GM23338 (cell line): ENCODE results near the gene S1PR3.

Source experiments
- CREB1 ChIP-seq: fragments of 250-450 bp; sonication (Bioruptor Pico); IDR thresholded peaks from 2 replicates; pipeline ENCODE4 v1.5.0; 2020; ENCODE audit warnings: low read depth, mild to moderate bottlenecking, moderate library complexity
- EZH2 ChIP-seq: fragments of 200-600 bp; sonication (generic); IDR thresholded peaks from one replicate; pipeline ENCODE4 v1.8.0; 2017; ENCODE audit warnings: antibody characterized with exemption, mild to moderate bottlenecking, low read depth; ENCODE audit not compliant: unreplicated experiment
- EZH2phosphoT487 ChIP-seq: fragments of 200-600 bp; sonication (generic); IDR thresholded peaks from one replicate; pipeline ENCODE4 v1.8.1; 2018; ENCODE audit warnings: antibody characterized with exemption; ENCODE audit not compliant: unreplicated experiment
- JUNB ChIP-seq: IDR thresholded peaks from one replicate; pipeline ENCODE4 v1.6.1; 2016; ENCODE audit warnings: antibody characterized with exemption; ENCODE audit not compliant: unreplicated experiment
- NANOG ChIP-seq: IDR thresholded peaks from 2 replicates; pipeline ENCODE4 v1.6.1; 2016; ENCODE audit warnings: antibody characterized with exemption, borderline replicate concordance
- POLR2AphosphoS5 ChIP-seq: IDR thresholded peaks from 2 replicates; pipeline ENCODE4 v1.6.1; 2016; ENCODE audit warnings: antibody characterized with exemption, low read depth
- STAT1 ChIP-seq: IDR thresholded peaks from one replicate; pipeline ENCODE4 v1.6.1; 2016; ENCODE audit warnings: antibody characterized with exemption; ENCODE audit not compliant: unreplicated experiment
- ZNF114 ChIP-seq: fragments of 250-450 bp; sonication (Bioruptor Pico); IDR thresholded peaks from 2 replicates; pipeline ENCODE4 v1.5.0; 2020; ENCODE audit warnings: mild to moderate bottlenecking, moderate library complexity
- ZNF331 ChIP-seq: fragments of 250-450 bp; sonication (Bioruptor Pico); IDR thresholded peaks from 2 replicates; pipeline ENCODE4 v1.5.0; 2020; ENCODE audit warnings: low read depth, mild to moderate bottlenecking, moderate library complexity
- TF ChIP-seq, protein P1 (sequence below), 2 experiments: fragments of 200-600 bp in 1 of 2; sonication (generic) in 1 of 2; conservative IDR thresholded peaks; 2 replicates each; pipeline versions ENCODE4 v1.5.1 to v1.6.1; 2016 to 2017; ENCODE audit warnings: antibody characterized with exemption in 2 of 2, low read depth in 2 of 2, mild to moderate bottlenecking in 2 of 2, moderate library complexity in 1 of 2
- TF ChIP-seq, protein P2 (sequence below): IDR thresholded peaks from one replicate; pipeline ENCODE4 v1.6.1; 2018; ENCODE audit warnings: antibody characterized with exemption; ENCODE audit not compliant: unreplicated experiment
- TF ChIP-seq, protein P3 (sequence below): IDR thresholded peaks from 2 replicates; pipeline ENCODE4 v1.6.1; 2016; ENCODE audit warnings: antibody characterized with exemption
- TF ChIP-seq, protein P4 (sequence below): fragments of 250-450 bp; sonication (Bioruptor Pico); IDR thresholded peaks from 2 replicates; pipeline ENCODE4 v1.5.0; 2020; ENCODE audit warnings: mild to moderate bottlenecking, moderate library complexity

DNA sequence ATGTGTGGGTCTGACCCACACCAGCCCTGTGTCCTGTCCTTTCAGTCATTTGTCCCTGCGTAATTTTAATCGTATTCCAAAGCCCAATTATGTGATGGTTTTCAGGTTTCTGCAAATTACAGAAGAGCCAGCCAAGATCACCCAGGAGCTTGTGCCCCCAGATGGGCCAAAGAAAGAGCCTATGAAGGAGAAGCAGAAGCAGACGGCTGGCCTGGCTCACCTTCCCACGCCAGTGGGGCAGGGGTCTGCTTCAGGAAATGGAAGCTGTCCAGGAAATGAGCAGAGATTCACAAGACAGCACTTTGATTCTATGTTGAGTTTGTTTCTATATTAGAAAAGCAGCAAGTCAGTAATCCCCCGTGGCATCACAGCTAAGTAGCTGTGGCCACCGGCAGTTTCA lies 11.7 kb downstream of the S1PR3 start:
- TF ChIP-seq, protein P1, sequence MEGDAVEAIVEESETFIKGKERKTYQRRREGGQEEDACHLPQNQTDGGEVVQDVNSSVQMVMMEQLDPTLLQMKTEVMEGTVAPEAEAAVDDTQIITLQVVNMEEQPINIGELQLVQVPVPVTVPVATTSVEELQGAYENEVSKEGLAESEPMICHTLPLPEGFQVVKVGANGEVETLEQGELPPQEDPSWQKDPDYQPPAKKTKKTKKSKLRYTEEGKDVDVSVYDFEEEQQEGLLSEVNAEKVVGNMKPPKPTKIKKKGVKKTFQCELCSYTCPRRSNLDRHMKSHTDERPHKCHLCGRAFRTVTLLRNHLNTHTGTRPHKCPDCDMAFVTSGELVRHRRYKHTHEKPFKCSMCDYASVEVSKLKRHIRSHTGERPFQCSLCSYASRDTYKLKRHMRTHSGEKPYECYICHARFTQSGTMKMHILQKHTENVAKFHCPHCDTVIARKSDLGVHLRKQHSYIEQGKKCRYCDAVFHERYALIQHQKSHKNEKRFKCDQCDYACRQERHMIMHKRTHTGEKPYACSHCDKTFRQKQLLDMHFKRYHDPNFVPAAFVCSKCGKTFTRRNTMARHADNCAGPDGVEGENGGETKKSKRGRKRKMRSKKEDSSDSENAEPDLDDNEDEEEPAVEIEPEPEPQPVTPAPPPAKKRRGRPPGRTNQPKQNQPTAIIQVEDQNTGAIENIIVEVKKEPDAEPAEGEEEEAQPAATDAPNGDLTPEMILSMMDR (conservative IDR thresholded peaks at IDR 0.05; ENCODE audit: low read depth in 2 of 2): no peak
- TF ChIP-seq CREB1 (CRISPR knock-in tag): no peak
- no peak for TF ChIP-seq EZH2
- no peak for TF ChIP-seq POLR2AphosphoS5
- no peak for TF ChIP-seq JUNB
- TF ChIP-seq EZH2phosphoT487: no peak
- no peak for TF ChIP-seq NANOG
- TF ChIP-seq, protein P2, sequence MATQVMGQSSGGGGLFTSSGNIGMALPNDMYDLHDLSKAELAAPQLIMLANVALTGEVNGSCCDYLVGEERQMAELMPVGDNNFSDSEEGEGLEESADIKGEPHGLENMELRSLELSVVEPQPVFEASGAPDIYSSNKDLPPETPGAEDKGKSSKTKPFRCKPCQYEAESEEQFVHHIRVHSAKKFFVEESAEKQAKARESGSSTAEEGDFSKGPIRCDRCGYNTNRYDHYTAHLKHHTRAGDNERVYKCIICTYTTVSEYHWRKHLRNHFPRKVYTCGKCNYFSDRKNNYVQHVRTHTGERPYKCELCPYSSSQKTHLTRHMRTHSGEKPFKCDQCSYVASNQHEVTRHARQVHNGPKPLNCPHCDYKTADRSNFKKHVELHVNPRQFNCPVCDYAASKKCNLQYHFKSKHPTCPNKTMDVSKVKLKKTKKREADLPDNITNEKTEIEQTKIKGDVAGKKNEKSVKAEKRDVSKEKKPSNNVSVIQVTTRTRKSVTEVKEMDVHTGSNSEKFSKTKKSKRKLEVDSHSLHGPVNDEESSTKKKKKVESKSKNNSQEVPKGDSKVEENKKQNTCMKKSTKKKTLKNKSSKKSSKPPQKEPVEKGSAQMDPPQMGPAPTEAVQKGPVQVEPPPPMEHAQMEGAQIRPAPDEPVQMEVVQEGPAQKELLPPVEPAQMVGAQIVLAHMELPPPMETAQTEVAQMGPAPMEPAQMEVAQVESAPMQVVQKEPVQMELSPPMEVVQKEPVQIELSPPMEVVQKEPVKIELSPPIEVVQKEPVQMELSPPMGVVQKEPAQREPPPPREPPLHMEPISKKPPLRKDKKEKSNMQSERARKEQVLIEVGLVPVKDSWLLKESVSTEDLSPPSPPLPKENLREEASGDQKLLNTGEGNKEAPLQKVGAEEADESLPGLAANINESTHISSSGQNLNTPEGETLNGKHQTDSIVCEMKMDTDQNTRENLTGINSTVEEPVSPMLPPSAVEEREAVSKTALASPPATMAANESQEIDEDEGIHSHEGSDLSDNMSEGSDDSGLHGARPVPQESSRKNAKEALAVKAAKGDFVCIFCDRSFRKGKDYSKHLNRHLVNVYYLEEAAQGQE: no peak
- TF ChIP-seq STAT1: no peak
- TF ChIP-seq, protein P3, sequence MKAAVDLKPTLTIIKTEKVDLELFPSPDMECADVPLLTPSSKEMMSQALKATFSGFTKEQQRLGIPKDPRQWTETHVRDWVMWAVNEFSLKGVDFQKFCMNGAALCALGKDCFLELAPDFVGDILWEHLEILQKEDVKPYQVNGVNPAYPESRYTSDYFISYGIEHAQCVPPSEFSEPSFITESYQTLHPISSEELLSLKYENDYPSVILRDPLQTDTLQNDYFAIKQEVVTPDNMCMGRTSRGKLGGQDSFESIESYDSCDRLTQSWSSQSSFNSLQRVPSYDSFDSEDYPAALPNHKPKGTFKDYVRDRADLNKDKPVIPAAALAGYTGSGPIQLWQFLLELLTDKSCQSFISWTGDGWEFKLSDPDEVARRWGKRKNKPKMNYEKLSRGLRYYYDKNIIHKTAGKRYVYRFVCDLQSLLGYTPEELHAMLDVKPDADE: no peak
- no peak for TF ChIP-seq ZNF331 (CRISPR knock-in tag)
- TF ChIP-seq ZNF114 (CRISPR knock-in tag): no peak
- TF ChIP-seq, protein P4, sequence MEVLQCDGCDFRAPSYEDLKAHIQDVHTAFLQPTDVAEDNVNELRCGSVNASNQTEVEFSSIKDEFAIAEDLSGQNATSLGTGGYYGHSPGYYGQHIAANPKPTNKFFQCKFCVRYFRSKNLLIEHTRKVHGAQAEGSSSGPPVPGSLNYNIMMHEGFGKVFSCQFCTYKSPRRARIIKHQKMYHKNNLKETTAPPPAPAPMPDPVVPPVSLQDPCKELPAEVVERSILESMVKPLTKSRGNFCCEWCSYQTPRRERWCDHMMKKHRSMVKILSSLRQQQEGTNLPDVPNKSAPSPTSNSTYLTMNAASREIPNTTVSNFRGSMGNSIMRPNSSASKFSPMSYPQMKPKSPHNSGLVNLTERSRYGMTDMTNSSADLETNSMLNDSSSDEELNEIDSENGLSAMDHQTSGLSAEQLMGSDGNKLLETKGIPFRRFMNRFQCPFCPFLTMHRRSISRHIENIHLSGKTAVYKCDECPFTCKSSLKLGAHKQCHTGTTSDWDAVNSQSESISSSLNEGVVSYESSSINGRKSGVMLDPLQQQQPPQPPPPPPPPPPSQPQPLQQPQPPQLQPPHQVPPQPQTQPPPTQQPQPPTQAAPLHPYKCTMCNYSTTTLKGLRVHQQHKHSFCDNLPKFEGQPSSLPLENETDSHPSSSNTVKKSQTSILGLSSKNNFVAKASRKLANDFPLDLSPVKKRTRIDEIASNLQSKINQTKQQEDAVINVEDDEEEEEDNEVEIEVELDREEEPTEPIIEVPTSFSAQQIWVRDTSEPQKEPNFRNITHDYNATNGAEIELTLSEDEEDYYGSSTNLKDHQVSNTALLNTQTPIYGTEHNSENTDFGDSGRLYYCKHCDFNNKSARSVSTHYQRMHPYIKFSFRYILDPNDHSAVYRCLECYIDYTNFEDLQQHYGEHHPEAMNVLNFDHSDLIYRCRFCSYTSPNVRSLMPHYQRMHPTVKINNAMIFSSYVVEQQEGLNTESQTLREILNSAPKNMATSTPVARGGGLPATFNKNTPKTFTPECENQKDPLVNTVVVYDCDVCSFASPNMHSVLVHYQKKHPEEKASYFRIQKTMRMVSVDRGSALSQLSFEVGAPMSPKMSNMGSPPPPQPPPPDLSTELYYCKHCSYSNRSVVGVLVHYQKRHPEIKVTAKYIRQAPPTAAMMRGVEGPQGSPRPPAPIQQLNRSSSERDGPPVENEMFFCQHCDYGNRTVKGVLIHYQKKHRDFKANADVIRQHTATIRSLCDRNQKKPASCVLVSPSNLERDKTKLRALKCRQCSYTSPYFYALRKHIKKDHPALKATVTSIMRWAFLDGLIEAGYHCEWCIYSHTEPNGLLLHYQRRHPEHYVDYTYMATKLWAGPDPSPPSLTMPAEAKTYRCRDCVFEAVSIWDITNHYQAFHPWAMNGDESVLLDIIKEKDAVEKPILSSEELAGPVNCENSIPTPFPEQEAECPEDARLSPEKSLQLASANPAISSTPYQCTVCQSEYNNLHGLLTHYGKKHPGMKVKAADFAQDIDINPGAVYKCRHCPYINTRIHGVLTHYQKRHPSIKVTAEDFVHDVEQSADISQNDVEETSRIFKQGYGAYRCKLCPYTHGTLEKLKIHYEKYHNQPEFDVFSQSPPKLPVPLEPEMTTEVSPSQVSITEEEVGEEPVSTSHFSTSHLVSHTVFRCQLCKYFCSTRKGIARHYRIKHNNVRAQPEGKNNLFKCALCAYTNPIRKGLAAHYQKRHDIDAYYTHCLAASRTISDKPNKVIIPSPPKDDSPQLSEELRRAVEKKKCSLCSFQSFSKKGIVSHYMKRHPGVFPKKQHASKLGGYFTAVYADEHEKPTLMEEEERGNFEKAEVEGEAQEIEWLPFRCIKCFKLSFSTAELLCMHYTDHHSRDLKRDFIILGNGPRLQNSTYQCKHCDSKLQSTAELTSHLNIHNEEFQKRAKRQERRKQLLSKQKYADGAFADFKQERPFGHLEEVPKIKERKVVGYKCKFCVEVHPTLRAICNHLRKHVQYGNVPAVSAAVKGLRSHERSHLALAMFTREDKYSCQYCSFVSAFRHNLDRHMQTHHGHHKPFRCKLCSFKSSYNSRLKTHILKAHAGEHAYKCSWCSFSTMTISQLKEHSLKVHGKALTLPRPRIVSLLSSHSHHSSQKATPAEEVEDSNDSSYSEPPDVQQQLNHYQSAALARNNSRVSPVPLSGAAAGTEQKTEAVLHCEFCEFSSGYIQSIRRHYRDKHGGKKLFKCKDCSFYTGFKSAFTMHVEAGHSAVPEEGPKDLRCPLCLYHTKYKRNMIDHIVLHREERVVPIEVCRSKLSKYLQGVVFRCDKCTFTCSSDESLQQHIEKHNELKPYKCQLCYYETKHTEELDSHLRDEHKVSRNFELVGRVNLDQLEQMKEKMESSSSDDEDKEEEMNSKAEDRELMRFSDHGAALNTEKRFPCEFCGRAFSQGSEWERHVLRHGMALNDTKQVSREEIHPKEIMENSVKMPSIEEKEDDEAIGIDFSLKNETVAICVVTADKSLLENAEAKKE (CRISPR knock-in tag): no peak
